ENCODE measurements around the gene LRRC25. TPM values are rescaled to one million over a fixed set of nuclear protein-coding genes. Genes with fewer than 3 reads are reported as not detected.
A peak's percentile ranks its signal among the peaks of the same experiment; 100 is the strongest.

Gene LRRC25
- polyA plus RNA-seq, 2 of the 4 experiments (the other 2 are of a cell fraction), result not detected

- 3% methylated on average over 21 of the region's 22 CpGs for WGBS (ENCODE audit: missing lambda C conversion rate)
- no peaks in the 10 kb centered on the region for H3K9me3 ChIP-seq
- H3K4me2 ChIP-seq, result peak overlapping the region; percentile 59
- no peak for FAIRE-seq
- peaks cover 73% of the 10 kb centered on the region for H3K4me1 ChIP-seq
- H3K27ac ChIP-seq, result peak overlapping the region; percentile 99 to 100
- H3K4me3 ChIP-seq, result no peak overlapping the region
- DNase-seq (ENCODE audit: low read depth in 1 of 2, low spot score in 1 of 2), result peak; percentile 84 to 99
- peak; percentile 93 to 98 for ATAC-seq
- ChIA-PET POLR2A (interaction anchor here (0.6 to 1.7 kb wide), 11 partner anchors 8 to 99 kb away, joined by 3 to 9 read pairs (median 5); no protein-coding TSS in a partner anchor), CTCF (interaction anchor here (1.0 to 3.4 kb wide), 4 partner anchors 9 to 188 kb away, joined by 3 to 14 read pairs (median 7); no protein-coding TSS in a partner anchor)
- TF ChIP-seq, protein P1, sequence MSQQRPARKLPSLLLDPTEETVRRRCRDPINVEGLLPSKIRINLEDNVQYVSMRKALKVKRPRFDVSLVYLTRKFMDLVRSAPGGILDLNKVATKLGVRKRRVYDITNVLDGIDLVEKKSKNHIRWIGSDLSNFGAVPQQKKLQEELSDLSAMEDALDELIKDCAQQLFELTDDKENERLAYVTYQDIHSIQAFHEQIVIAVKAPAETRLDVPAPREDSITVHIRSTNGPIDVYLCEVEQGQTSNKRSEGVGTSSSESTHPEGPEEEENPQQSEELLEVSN (IDR thresholded peaks at IDR 0.05; ENCODE audit: borderline replicate concordance, low read depth), result peak; percentile 65; the same call in 1 of the 2 replicates
- TF ChIP-seq HOXB13 (CRISPR knock-in tag; IDR thresholded peaks at IDR 0.05; ENCODE audit: low read depth) (no peak), RCOR1 (IDR thresholded peaks at IDR 0.05; ENCODE audit: low read depth, low read length) (no peak), MYC (IDR thresholded peaks at IDR 0.05; ENCODE audit: borderline replicate concordance, low read length) (no peak; the same call in 1 of the 2 replicates), HOXB5 (CRISPR knock-in tag; IDR thresholded peaks at IDR 0.05) (peak; percentile 43; the same call in 1 of the 2 replicates), NFE2L2 (conservative IDR thresholded peaks at IDR 0.05; ENCODE audit: low read length) (peak; percentile 72), MAFK (IDR thresholded peaks at IDR 0.05; ENCODE audit: partially characterized antibody) (peak; percentile 94), MAX (IDR thresholded peaks at IDR 0.05) (peak; percentile 88), EHF (CRISPR knock-in tag; IDR thresholded peaks at IDR 0.05) (peak; percentile 56; the same call in 1 of the 2 replicates), EP300 (IDR thresholded peaks at IDR 0.05) (peak; percentile 96 to 98), ZNF302 (CRISPR knock-in tag; IDR thresholded peaks at IDR 0.05) (no peak; the same call in 1 of the 2 replicates), GATA3 (IDR thresholded peaks at IDR 0.05; ENCODE audit: borderline replicate concordance) (peak; percentile 96), EHMT2 (IDR thresholded peaks at IDR 0.05; ENCODE audit: low read depth) (no peak), RFX5 (IDR thresholded peaks at IDR 0.05) (no peak), BCL3 (IDR thresholded peaks at IDR 0.05) (peak; percentile 84; the same call in 1 of the 3 replicates), JUN (IDR thresholded peaks at IDR 0.05) (peak; percentile 98), FOXS1 (CRISPR knock-in tag; IDR thresholded peaks at IDR 0.05) (0 out of 2 replicates have a peak, but pooled peaks have one; percentile 20), RAD21 (conservative IDR thresholded peaks at IDR 0.05 in 1 of 2, IDR thresholded peaks at IDR 0.05 in 1 of 2) (peak in 1 of 2 experiments; percentile 24; a peak in 1 of 5 replicates), MAZ (IDR thresholded peaks at IDR 0.05; ENCODE audit: borderline replicate concordance, low read depth, low read length) (no peak), FOSL2 (IDR thresholded peaks at IDR 0.05) (no peak; the same call in 1 of the 2 replicates), FOSL2 (CRISPR knock-in tag; IDR thresholded peaks at IDR 0.05) (peak; percentile 6; the same call in 1 of the 2 replicates), NPAS2 (CRISPR knock-in tag; IDR thresholded peaks at IDR 0.05; ENCODE audit: borderline replicate concordance) (no peak), CBX8 (IDR thresholded peaks at IDR 0.05) (no peak), KDM5A (IDR thresholded peaks at IDR 0.05) (no peak), HEYL (CRISPR knock-in tag; IDR thresholded peaks at IDR 0.05) (no peak; the same call in 1 of the 2 replicates), FOSB (CRISPR knock-in tag; IDR thresholded peaks at IDR 0.05) (no peak), NR3C1 (IDR thresholded peaks at IDR 0.05) (no peak), TP53 (CRISPR knock-in tag; IDR thresholded peaks at IDR 0.05) (no peak), PHF8 (IDR thresholded peaks at IDR 0.05; ENCODE audit: borderline replicate concordance, low read depth) (no peak), HDAC2 (IDR thresholded peaks at IDR 0.05) (no peak), KDM1A (IDR thresholded peaks at IDR 0.05; ENCODE audit: low read depth) (no peak)
- TF ChIP-seq, protein P2, sequence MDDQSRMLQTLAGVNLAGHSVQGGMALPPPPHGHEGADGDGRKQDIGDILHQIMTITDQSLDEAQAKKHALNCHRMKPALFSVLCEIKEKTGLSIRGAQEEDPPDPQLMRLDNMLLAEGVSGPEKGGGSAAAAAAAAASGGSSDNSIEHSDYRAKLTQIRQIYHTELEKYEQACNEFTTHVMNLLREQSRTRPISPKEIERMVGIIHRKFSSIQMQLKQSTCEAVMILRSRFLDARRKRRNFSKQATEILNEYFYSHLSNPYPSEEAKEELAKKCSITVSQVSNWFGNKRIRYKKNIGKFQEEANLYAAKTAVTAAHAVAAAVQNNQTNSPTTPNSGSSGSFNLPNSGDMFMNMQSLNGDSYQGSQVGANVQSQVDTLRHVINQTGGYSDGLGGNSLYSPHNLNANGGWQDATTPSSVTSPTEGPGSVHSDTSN (IDR thresholded peaks at IDR 0.05), result peak; percentile 51; the same call in 1 of the 2 replicates
- TF ChIP-seq, protein P3, sequence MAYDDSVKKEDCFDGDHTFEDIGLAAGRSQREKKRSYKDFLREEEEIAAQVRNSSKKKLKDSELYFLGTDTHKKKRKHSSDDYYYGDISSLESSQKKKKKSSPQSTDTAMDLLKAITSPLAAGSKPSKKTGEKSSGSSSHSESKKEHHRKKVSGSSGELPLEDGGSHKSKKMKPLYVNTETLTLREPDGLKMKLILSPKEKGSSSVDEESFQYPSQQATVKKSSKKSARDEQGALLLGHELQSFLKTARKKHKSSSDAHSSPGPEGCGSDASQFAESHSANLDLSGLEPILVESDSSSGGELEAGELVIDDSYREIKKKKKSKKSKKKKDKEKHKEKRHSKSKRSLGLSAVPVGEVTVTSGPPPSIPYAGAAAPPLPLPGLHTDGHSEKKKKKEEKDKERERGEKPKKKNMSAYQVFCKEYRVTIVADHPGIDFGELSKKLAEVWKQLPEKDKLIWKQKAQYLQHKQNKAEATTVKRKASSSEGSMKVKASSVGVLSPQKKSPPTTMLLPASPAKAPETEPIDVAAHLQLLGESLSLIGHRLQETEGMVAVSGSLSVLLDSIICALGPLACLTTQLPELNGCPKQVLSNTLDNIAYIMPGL (CRISPR knock-in tag; IDR thresholded peaks at IDR 0.05; ENCODE audit: borderline replicate concordance), result no peak
- TF ChIP-seq, protein P4, sequence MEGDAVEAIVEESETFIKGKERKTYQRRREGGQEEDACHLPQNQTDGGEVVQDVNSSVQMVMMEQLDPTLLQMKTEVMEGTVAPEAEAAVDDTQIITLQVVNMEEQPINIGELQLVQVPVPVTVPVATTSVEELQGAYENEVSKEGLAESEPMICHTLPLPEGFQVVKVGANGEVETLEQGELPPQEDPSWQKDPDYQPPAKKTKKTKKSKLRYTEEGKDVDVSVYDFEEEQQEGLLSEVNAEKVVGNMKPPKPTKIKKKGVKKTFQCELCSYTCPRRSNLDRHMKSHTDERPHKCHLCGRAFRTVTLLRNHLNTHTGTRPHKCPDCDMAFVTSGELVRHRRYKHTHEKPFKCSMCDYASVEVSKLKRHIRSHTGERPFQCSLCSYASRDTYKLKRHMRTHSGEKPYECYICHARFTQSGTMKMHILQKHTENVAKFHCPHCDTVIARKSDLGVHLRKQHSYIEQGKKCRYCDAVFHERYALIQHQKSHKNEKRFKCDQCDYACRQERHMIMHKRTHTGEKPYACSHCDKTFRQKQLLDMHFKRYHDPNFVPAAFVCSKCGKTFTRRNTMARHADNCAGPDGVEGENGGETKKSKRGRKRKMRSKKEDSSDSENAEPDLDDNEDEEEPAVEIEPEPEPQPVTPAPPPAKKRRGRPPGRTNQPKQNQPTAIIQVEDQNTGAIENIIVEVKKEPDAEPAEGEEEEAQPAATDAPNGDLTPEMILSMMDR (IDR thresholded peaks at IDR 0.05), result no peak
Observed at GRCh38 chr19:18379803-18380747, 17.3 kb downstream of the LRRC25 start.

All from A549 (cell line).